NOMO-1 treated with dmso at 0.1 percent for 144 hours (cell line): ENCODE measurements around the gene BROX.
"Not testable (repeated sequence)": the region's sequence is repeated elsewhere in the genome, so short reads cannot be mapped to it uniquely, and the experiment has no call there.

ENCODE experiments used
- DNase-seq: peaks from one replicate; lab custom pipeline; 2025; ENCODE audit not compliant: unreplicated experiment; lab: John Stamatoyannopoulos, UW

Gene BROX, protein sequence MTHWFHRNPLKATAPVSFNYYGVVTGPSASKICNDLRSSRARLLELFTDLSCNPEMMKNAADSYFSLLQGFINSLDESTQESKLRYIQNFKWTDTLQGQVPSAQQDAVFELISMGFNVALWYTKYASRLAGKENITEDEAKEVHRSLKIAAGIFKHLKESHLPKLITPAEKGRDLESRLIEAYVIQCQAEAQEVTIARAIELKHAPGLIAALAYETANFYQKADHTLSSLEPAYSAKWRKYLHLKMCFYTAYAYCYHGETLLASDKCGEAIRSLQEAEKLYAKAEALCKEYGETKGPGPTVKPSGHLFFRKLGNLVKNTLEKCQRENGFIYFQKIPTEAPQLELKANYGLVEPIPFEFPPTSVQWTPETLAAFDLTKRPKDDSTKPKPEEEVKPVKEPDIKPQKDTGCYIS

GRCh38 chr1:222712253-222713090 is at the start of gene BROX, which contains the start of gene AIDA:
Gene BROX (plus strand): TSS chr1:222712564. CDS start chr1:222715700, 3,136 bp downstream.
Gene AIDA (minus strand): TSS chr1:222712491. CDS start chr1:222712317, 174 bp downstream.
- peak; percentile 76 for DNase-seq

DNA sequence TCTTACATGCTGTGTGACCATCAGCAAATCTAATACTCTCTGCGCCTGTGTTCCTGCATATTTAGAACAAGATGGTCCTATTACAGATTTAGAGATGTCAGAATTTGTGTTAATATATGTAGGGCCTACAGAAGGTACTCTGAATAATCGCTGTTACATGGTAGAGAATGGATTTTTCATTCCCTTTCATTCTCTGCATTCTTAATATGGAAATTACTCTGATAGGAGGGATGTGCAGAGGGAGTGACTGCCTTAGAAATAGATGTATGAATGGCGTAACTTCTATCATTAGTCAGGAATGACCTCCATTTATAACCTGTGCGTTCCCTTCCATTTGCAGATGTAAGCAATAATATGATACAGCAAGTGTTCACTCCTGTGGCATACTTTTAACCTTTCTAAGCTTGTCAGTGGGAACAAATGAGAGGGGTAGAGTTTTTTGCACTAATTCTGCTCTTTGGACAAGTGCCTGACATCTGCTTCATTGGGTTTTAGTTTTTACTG is 48.9 kb upstream of the BROX start:
- DNase-seq: no peak

DNA sequence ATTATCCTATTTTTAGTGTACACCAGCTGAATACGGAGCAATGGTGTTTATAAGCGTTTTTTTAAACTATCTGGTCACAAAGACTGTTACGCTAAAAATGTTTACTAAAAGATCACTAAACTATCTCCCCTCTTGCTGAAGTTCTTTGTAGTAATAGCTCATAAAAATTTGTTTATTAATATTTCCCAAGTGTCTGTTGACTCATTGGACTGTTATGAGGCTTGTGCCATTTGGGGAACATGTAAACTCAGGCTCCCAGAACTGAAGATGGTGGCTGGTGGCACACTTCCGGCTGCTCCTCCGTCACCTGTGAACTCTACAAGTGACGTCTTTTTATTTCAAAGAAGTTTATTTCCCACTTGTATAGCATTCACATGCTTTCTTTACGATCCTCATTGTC is 46.4 kb upstream of the BROX start:
- DNase-seq: no peak

DNA sequence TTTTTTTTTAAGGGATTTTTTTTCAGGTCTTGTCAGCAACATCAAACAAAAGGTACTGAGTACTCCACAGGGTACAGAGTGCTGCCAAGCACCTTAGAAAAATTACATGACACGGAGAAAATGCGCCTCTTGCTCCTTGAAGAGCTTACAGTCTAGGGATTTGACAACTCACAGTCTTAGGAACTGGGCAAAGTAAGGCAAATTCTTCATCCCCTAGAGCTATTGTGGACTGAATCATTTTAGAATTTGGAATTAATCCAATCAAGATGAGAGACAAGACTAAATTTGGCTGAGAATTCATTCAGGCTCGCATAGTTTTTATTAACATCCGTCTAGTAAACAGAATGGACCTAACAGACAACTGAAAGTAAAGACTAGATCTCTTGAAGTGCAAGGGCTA is 44.2 kb upstream of the BROX start:
- DNase-seq: not testable (repeated sequence)

- not testable (repeated sequence) for DNase-seq
Measured at GRCh38 chr1:222669107-222669506, 43.3 kb upstream of the BROX start.

DNA sequence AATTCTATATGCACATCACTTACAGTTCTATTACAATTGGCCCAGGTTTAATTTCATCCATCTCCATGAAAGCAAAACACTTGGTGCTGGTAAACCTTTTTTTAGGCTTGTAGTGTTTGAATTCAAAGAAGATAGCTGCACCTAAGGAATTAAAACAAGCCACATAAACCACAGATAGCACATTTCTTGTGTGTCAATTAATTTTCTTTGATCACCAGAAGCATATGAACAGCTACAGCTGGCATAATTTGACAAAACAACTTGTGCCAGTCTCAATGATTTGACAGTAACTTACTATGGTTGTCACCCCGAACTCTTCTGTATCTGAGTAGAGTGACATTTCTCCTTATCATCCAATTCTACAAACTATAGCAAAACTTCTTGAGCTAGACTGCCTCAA is 42.3 kb upstream of the BROX start:
- no peak for DNase-seq

DNA sequence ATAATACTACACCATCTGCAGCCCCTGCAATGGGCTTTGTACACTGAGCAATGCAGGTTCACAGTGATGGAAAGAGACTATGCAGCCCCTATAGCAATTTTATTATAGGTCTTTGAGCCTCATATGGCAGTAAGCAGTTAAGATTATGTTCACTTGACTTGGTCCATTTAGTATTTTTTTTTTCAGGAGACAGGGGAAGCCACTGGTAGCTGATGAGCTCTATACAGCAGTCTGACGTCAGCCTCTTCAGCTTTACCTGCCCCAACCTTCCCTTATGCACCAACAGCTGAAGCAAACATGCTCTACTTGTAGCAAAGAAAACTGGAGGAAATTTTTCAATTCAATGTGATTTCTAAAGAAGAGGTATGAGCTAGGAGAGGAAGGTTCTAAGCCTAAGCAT is 32.3 kb upstream of the BROX start:
- no peak for DNase-seq

GRCh38 chr1:222691016-222691415 is 21.3 kb upstream of the BROX start:
- DNase-seq: no peak

DNA sequence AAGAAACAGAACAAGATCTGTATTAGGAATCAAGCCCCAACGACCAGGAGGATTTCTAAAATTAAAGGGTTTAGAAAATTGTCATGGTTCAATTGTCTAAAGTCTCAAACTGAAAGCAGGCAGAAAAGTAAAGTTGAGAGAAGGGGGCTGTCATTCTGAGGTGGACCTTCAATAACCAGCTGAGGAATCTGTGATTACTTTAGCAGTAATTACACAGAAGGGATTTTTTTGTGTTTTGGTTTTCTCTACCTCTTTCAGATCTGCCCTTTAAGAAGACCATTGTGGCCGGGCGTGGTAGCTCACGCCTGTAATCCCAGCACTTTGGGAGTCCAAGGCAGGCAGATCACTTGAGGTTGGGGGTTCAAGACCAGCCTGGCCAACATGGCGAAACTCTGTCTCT is 17.4 kb upstream of the BROX start:
- no peak for DNase-seq

- DNase-seq: no peak
Measured at GRCh38 chr1:222696741-222697140, 15.6 kb upstream of the BROX start.

GRCh38 chr1:222697203-222697602 is 15.2 kb upstream of the BROX start:
- DNase-seq: no peak

GRCh38 chr1:222697826-222698225 is 14.5 kb upstream of the BROX start:
- no peak for DNase-seq

GRCh38 chr1:222702210-222702609 is 10.2 kb upstream of the BROX start:
- no peak for DNase-seq

- no peak for DNase-seq
Measured at GRCh38 chr1:222704260-222704659, 8.1 kb upstream of the BROX start.

- no peak for DNase-seq
Measured at GRCh38 chr1:222706815-222707214, 5.5 kb upstream of the BROX start.

DNA sequence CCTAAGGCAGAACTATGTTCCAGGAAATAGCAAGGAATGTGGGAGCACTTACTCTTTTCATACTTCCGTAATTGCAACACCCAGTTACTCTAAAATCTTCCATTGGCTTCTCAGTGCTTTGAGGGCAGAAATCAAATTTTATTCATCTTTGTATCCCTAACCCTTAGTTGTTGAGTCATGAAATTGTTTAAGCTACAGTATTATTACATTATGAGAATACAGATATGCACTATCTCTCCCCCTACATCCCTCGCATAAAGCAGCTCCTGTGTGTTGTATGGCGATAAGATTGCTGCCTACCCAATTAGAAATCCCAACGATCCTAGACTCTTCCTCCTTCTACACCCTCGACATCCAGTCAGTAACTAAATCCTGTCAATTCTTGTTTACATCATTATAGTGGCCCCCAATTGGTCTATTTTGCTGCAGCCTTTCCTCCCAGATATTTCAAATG is 2.6 kb upstream of the BROX start:
- no peak for DNase-seq

GRCh38 chr1:222711319-222712252 is 778 bp upstream of the BROX start:
- peak; percentile 40 for DNase-seq

DNA sequence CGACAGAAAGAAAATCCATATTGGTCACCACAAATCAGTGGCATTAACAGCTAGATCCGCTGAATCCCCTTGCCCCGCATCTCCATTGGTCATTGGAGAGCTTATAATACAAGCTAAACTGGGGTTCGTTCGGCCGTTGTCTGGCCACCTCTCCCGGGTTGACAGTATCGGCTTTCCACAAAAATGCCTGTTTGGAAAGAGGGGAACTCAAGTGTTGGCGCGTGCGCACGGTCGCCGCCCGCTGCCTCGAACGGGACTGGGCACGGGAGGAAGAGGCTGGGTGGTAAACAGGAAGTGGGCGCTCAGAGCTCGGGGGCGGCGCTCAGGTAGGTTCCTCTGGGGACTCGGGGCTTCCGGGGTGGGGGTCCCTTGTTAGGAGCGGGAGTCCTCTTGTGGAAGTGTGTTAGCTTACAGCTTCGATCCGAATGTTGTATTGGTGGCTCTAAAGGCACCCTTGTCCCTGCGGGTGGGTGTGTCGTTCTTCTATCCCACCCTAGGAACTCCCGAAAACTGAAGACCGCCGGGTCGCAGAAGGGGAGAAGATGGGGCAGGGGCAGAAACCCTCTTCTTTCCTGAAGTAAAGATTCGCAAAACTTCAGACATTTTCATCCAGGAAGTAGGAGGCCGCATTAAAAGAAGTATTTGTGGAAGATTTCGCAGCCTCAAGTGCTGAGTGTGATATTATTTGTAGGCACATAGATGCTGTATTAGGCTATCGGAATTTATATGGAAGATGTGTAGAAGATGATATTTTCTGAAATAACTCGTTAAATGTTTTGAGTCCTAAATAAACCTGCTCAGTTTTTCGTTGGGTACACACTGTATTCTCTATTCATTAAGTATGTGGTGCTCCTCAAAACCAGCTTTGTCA is 962 bp downstream of the BROX start:
- DNase-seq: peak; percentile 86

GRCh38 chr1:222716393-222716792 is 4.0 kb downstream of the BROX start:
- no peak for DNase-seq

- DNase-seq: no peak
Measured at GRCh38 chr1:222728746-222729145, 16.4 kb downstream of the BROX start.
